H9 (cell line): Measurements from ENCODE around the gene COL4A2. TPM values are rescaled to one million over a fixed set of nuclear protein-coding genes. Genes with fewer than 3 reads are reported as not detected.

Source experiments
- DNase-seq: peaks from one replicate; pipeline ENCODE4 v3.0.0-alpha.2; 2017
- H2AFZ ChIP-seq: one replicate; pipeline ENCODE4 v1.6.1; 2013; ENCODE audit warnings: mild to moderate bottlenecking, low read length, control low read depth, moderate library complexity
- H2AK5ac ChIP-seq: 2 replicates; pipeline ENCODE4 v1.6.1; 2013; ENCODE audit warnings: low read length, control low read depth, mixed read lengths; ENCODE audit not compliant: insufficient read length
- H2BK120ac ChIP-seq: one replicate; pipeline ENCODE4 v1.6.1; 2013; ENCODE audit warnings: low read depth, mild to moderate bottlenecking, low read length, control low read depth, inconsistent platforms; ENCODE audit not compliant: poor library complexity, severe bottlenecking
- H2BK12ac ChIP-seq: 2 replicates; pipeline ENCODE4 v1.6.1; 2013; ENCODE audit warnings: low read length, control low read depth, mixed read lengths, low read depth; ENCODE audit not compliant: insufficient read length
- H2BK15ac ChIP-seq: 2 replicates; pipeline ENCODE4 v1.6.1; 2013; ENCODE audit warnings: low read depth, low read length, control low read depth
- H2BK20ac ChIP-seq: one replicate; pipeline ENCODE4 v1.6.1; 2013; ENCODE audit warnings: low read depth, mild to moderate bottlenecking, low read length, control low read depth, inconsistent platforms; ENCODE audit not compliant: poor library complexity, severe bottlenecking
- H2BK5ac ChIP-seq: 2 replicates; pipeline ENCODE4 v1.6.1; 2013; ENCODE audit warnings: low read length, control low read depth, mixed read lengths; ENCODE audit not compliant: insufficient read length
- H3K14ac ChIP-seq: 2 replicates; pipeline ENCODE4 v1.6.1; 2013; ENCODE audit warnings: low read length, control low read depth; ENCODE audit not compliant: insufficient read depth
- H3K18ac ChIP-seq: 2 replicates; pipeline ENCODE4 v1.6.1; 2013; ENCODE audit warnings: low read depth, mild to moderate bottlenecking, mixed read lengths, low read length, control low read depth; ENCODE audit not compliant: insufficient read length
- H3K23ac ChIP-seq: 2 replicates; pipeline ENCODE4 v1.6.1; 2013; ENCODE audit warnings: low read length, control low read depth, mixed read lengths, low read depth; ENCODE audit not compliant: insufficient read length
- H3K23me2 ChIP-seq: 2 replicates; pipeline ENCODE4 v1.6.1; 2013; ENCODE audit warnings: low read depth, mild to moderate bottlenecking, mixed read lengths, low read length, control low read depth; ENCODE audit not compliant: insufficient read length, poor library complexity, severe bottlenecking
- H3K27ac ChIP-seq: 2 replicates; pipeline ENCODE4 v1.5.1; 2013; ENCODE audit warnings: low read length, control low read depth, mixed read lengths, low read depth; ENCODE audit not compliant: insufficient read length
- H3K27me3 ChIP-seq: 2 replicates; pipeline ENCODE4 v1.6.1; 2013; ENCODE audit warnings: low read length, control low read depth, inconsistent platforms; ENCODE audit not compliant: insufficient read depth
- H3K4ac ChIP-seq: 2 replicates; pipeline ENCODE4 v1.6.1; 2013; ENCODE audit warnings: low read depth, mild to moderate bottlenecking, control low read depth, inconsistent platforms, low read length, moderate library complexity
- H3K4me1 ChIP-seq: 2 replicates; pipeline ENCODE4 v1.6.1; 2013; ENCODE audit warnings: low read length, control low read depth, inconsistent platforms; ENCODE audit not compliant: insufficient read depth
- H3K4me2 ChIP-seq: 2 replicates; pipeline ENCODE4 v1.6.1; 2013; ENCODE audit warnings: low read length, control low read depth, mixed read lengths; ENCODE audit not compliant: insufficient read length, insufficient read depth
- H3K56ac ChIP-seq: 2 replicates; pipeline ENCODE4 v1.6.1; 2013; ENCODE audit warnings: low read depth, mild to moderate bottlenecking, mixed read lengths, low read length, control low read depth; ENCODE audit not compliant: insufficient read length
- H3K79me1 ChIP-seq: 2 replicates; pipeline ENCODE4 v1.6.1; 2013; ENCODE audit warnings: low read depth, mild to moderate bottlenecking, moderate library complexity, low read length, control low read depth, inconsistent platforms; ENCODE audit not compliant: insufficient read depth, poor library complexity, severe bottlenecking
- H3K79me2 ChIP-seq: 2 replicates; pipeline ENCODE4 v1.6.1; 2013; ENCODE audit warnings: low read length, control low read depth, inconsistent platforms; ENCODE audit not compliant: insufficient read depth
- H3K9ac ChIP-seq: 2 replicates; pipeline ENCODE4 v1.6.1; 2013; ENCODE audit warnings: low read length, control low read depth, mixed read lengths; ENCODE audit not compliant: insufficient read length; ENCODE audit errors: extremely low read depth
- H3K9me3 ChIP-seq: one replicate; pipeline ENCODE4 v1.6.1; 2013; ENCODE audit warnings: low read depth, low read length, inconsistent platforms; ENCODE audit not compliant: control insufficient read depth
- H3T11ph ChIP-seq: one replicate; pipeline ENCODE4 v1.6.1; 2013; ENCODE audit warnings: mild to moderate bottlenecking, low read length, control low read depth, inconsistent platforms
- H4K20me1 ChIP-seq: one replicate; pipeline ENCODE4 v1.6.1; 2013; ENCODE audit not compliant: control insufficient read depth, insufficient read length, insufficient read depth
- H4K5ac ChIP-seq: 2 replicates; pipeline ENCODE4 v1.6.1; 2013; ENCODE audit warnings: low read depth, mild to moderate bottlenecking, mixed read lengths, low read length, control low read depth; ENCODE audit not compliant: insufficient read length
- H4K8ac ChIP-seq: replicated peaks from 2 replicates; pipeline ENCODE4 v1.6.1; 2013; ENCODE audit warnings: low read length, control low read depth, mixed read lengths, low read depth; ENCODE audit not compliant: insufficient read length
- H4K91ac ChIP-seq: 2 replicates; pipeline ENCODE4 v1.6.1; 2013; ENCODE audit warnings: low read depth, mild to moderate bottlenecking, moderate library complexity, mixed read lengths, low read length, control low read depth; ENCODE audit not compliant: insufficient read length
- H3K27ac Mint-ChIP-seq, 3 experiments: 2 replicates in 2 of 3; 3 replicates in 1 of 3; pipeline ENCODE4 v1.8.0; 2020 to 2021; ENCODE audit warnings: mixed read lengths in 3 of 3, mild to moderate bottlenecking in 1 of 3, moderate library complexity in 1 of 3
- H3K27me3 Mint-ChIP-seq: 2 replicates; pipeline ENCODE4 v1.8.0; 2021; ENCODE audit warnings: low read depth, mild to moderate bottlenecking, moderate library complexity, mixed read lengths
- H3K36me3 Mint-ChIP-seq, 3 experiments: 2 replicates in 2 of 3; 3 replicates in 1 of 3; pipeline ENCODE4 v1.8.0; 2020 to 2021; ENCODE audit warnings: low read depth in 3 of 3, mixed read lengths in 3 of 3; ENCODE audit not compliant: insufficient read depth in 1 of 3
- H3K4me1 Mint-ChIP-seq, 2 experiments: 2 replicates each; pipeline ENCODE4 v1.8.0; 2020; ENCODE audit warnings: mixed read lengths in 2 of 2
- H3K4me3 Mint-ChIP-seq, 2 experiments: 2 replicates in 1 of 2; 3 replicates in 1 of 2; pipeline ENCODE4 v1.8.0; 2020 to 2021; ENCODE audit warnings: mild to moderate bottlenecking in 2 of 2, mixed read lengths in 2 of 2, moderate library complexity in 1 of 2
- H3K9me3 Mint-ChIP-seq, 2 experiments: 2 replicates in 1 of 2; 3 replicates in 1 of 2; pipeline ENCODE4 v1.8.0; 2020; ENCODE audit warnings: mild to moderate bottlenecking in 2 of 2, mixed read lengths in 2 of 2, moderate library complexity in 1 of 2
- CTCF ChIP-seq: fragments of 200-600 bp; sonication (generic); conservative IDR thresholded peaks from 3 replicates; pipeline ENCODE4 v1.8.0; 2021; ENCODE audit warnings: antibody characterized with exemption, mild to moderate bottlenecking
- WGBS: extraction: QIAGEN DNeasy Blood & Tissue Kit; methylation state at CpG from one replicate; pipeline ENCODE4 v1.1.7; 2013; ENCODE audit warnings: missing lambda C conversion rate, low lambda C conversion rate, mixed read lengths; ENCODE audit not compliant: insufficient read length; ENCODE audit errors: extremely low coverage; 5-methylcytosine and 5-hydroxymethylcytosine counted together
- total RNA-seq: library from RNA; stranded (reverse); gene quantifications from 2 replicates; pipeline ENCODE4 v1.2.1, GENCODE V29; 2021

Gene COL4A2
- total RNA-seq, 1 experiment from 2014 or later: 76.5 TPM

- no peak overlapping the region for H3K23ac ChIP-seq
- H2BK120ac ChIP-seq: no peak overlapping the region
- WGBS: no CpG with 5 or more reads among the region's 3 CpGs
- no peak overlapping the region for H2AFZ ChIP-seq
- no peak for DNase-seq
- H2BK5ac ChIP-seq: no peak overlapping the region
- H3K23me2 ChIP-seq: no peaks in the 10 kb centered on the region
- no peak for TF ChIP-seq CTCF
- no peaks in the 10 kb centered on the region for H4K20me1 ChIP-seq
- no peak overlapping the region for H4K8ac ChIP-seq
- H2BK20ac ChIP-seq: no peak overlapping the region
- H3K9me3 ChIP-seq: no peaks in the 10 kb centered on the region
- H3K4me2 ChIP-seq: no peak overlapping the region
- no peak overlapping the region for H4K91ac ChIP-seq
- H3T11ph ChIP-seq: no peak overlapping the region
- H3K4me1 ChIP-seq: peaks cover 2% of the 10 kb centered on the region; the same call in 1 of the 2 replicates
- no peak overlapping the region for H3K4me3 Mint-ChIP-seq
- H3K56ac ChIP-seq: no peak overlapping the region
- H2BK12ac ChIP-seq: no peak overlapping the region
- no peak overlapping the region for H3K4ac ChIP-seq
- no peaks in the 10 kb centered on the region for H3K79me1 ChIP-seq
- no peak overlapping the region for H3K18ac ChIP-seq
- H4K5ac ChIP-seq: no peak overlapping the region
- H3K27me3 Mint-ChIP-seq: peaks cover 28% of the 10 kb centered on the region
- no peak overlapping the region for H2AK5ac ChIP-seq
- no peak overlapping the region for H3K9ac ChIP-seq
- H3K14ac ChIP-seq: no peak overlapping the region
- H3K4me1 Mint-ChIP-seq: peaks cover 24 to 26% of the 10 kb centered on the region in 2 experiments
- H3K79me2 ChIP-seq: no peaks in the 10 kb centered on the region
- H3K27ac ChIP-seq: no peak overlapping the region
- H3K36me3 Mint-ChIP-seq: peaks cover 6 to 18% (median 10%) of the 10 kb centered on the region in 3 experiments
- no peaks in the 10 kb centered on the region for H3K27me3 ChIP-seq
- peaks cover 10 to 16% of the 10 kb centered on the region in 2 experiments for H3K9me3 Mint-ChIP-seq
- H2BK15ac ChIP-seq: no peak overlapping the region
- no peak overlapping the region for H3K27ac Mint-ChIP-seq
Measured at GRCh38 chr13:110382229-110382628, 75.1 kb downstream of the COL4A2 start.
